Activated CD4-positive, alpha-beta T cell treated with anti-CD3 and anti-CD28 coated beads, Interleukin-2, amount 50 U/mL, for 24 hours (primary cell): Measurements from ENCODE around the gene ZPBP.

ENCODE experiments used
- DNase-seq, 2 donors: peaks; one replicate each; pipeline ENCODE4 v3.0.0-alpha.2; 2020; ENCODE audit warnings: low read depth in 1 of 2, low spot score in 1 of 2

The ZPBP gene, protein sequence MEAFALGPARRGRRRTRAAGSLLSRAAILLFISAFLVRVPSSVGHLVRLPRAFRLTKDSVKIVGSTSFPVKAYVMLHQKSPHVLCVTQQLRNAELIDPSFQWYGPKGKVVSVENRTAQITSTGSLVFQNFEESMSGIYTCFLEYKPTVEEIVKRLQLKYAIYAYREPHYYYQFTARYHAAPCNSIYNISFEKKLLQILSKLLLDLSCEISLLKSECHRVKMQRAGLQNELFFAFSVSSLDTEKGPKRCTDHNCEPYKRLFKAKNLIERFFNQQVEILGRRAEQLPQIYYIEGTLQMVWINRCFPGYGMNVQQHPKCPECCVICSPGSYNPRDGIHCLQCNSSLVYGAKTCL

DNA sequence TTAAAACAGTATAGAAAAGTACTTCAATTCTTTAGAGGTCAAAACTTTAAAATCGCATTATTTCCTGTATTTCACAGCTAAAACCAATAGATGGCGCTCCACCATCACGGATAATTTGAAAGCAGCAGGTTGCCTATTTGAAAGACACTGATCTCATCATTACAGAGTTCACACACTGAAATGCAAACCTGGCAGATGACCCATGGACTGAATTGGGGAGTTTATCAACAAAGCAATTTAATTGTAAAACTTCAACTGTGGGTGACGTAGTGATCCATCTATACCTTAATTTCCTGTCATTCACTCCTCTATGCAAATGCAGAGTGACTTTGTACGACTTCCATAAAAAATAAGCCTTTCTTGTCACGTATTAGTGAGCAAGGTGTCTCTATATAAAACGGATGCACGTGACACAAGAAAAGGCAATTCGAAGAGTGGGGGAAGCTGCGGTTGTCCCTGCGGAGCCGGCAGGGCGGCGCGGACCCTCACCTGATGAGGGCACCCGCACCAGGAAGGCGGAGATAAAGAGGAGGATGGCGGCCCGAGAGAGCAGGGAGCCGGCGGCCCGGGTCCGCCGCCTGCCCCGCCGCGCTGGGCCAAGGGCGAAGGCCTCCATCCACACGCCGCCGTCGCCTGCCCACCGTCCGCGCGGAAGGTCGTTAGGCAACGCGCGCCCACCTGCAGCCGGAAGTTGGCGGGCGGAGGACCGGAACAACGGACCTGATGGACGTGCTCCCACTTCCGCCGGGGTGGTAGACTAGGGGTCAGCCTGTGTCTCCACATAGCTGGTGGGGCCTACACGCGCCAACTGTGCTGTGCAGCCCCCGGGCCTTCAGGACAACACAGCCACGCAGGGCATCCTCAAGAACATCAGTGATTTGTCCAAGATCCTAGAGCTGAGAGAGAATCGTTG lies at the start of gene ZPBP:
Gene ZPBP (minus strand): TSS at position 668 of the 913 bp plus-strand sequence. CDS start 52 bp downstream, at position 616.
- DNase-seq = peak; percentile 40 to 49

DNA sequence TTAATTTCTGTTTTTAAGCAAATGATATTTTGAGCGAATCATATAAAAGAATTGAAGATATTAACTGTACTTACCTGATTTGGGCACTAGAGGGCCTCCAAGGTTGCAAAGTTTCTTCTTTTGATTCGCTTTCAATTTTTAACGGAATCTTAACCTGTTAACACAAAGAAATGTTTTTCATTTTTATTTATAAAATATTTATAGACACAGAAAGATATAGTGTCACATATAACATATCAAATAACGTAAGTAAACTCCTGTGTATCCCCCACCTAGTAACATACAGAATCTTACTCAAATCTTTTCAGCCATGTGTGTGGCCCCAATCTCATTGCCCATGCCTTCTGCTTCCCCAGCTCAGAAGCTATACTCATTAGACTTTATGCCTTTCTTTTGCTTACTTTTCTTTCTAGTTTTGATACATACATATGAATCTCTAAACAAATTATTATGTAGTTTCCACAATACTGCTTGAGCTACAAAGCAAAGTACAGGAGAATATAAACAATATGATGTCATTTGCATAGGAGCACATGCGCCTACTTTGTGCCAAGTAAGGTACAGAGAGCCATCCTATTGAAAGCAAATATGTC lies 49.5 kb upstream of the ZPBP start:
- peak in 1 of 2 donors; percentile 43 for DNase-seq

- DNase-seq = no peak
These were observed 48.8 kb upstream of the ZPBP start for GRCh38 chr7:50141854-50142253.

DNA sequence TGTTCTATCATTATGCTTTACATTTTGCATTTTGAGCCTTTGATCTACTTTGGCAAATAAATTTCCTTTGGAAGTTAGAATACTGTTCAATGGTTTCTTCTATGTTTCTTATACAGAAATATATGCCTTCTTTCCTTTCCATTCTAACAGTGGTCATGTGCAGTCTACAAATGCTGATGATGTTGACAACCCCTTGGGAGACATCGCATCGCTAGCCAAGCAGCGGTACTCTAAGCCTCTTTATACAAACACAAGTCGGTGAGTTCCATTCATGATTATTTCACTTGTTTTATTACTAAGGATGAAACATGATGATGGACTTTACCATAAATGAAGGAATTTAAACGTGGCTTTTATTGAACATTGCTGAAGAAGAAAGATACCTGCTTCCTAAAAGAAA lies 48.1 kb upstream of the ZPBP start:
- no peak for DNase-seq

DNA sequence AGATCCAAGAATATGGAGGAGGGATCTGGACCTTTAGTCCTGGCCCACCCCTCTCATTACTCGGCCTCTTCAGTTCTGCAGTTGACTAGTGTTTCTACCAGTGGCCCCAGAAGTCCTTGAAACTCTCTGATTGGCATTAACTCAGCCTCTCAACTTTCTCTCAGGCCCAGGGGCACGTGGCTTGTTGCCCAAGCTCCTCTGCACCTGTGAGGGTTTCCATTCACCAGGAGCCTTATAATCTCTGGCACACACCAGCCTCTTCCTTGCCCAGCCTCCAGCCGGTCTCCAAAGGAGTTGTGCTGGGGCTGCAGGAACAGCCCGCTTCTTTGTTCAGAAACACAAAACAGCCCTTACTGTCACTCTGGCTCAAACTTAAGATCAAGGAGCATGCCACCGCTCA lies 47.6 kb upstream of the ZPBP start:
- DNase-seq = no peak

DNA sequence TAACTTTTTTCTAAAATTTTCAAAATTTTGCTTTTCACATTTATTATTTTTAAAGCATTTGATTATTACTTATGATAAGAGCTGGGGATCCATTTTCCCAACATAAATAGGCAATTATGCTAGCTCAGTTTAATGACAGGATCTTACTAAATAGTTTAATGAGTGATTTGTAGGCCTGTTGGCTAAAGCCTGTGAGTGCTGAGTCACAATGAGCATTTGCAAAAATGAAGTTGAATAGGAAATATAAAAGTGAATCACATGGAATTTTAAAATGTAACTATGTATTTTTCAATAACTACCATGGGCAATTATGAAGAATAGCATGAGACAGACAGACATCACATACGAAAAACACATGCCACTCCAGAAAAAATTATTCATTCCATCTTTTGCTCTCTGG lies 45.1 kb upstream of the ZPBP start:
- no peak for DNase-seq

DNA sequence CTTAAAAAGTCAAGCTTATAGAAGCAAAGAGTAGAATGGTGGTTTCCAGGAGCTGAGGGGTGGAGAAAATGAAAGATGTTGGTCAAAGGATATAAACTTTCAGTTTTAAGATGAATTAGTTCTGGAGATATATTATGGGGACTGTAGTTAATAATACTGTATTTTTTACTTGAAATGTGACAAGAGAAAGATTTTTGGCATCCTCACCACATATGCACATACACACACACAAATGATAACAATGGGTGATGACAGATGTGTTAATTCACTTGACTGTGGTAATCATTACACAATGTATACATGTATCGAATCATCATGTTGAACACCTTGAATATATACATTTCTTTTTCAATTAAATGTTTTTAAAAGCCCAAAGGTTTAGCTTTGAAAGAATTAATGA lies 32.7 kb upstream of the ZPBP start:
- DNase-seq = no peak

GRCh38 chr7:50121286-50121685 lies 28.2 kb upstream of the ZPBP start:
- DNase-seq = no peak

DNA sequence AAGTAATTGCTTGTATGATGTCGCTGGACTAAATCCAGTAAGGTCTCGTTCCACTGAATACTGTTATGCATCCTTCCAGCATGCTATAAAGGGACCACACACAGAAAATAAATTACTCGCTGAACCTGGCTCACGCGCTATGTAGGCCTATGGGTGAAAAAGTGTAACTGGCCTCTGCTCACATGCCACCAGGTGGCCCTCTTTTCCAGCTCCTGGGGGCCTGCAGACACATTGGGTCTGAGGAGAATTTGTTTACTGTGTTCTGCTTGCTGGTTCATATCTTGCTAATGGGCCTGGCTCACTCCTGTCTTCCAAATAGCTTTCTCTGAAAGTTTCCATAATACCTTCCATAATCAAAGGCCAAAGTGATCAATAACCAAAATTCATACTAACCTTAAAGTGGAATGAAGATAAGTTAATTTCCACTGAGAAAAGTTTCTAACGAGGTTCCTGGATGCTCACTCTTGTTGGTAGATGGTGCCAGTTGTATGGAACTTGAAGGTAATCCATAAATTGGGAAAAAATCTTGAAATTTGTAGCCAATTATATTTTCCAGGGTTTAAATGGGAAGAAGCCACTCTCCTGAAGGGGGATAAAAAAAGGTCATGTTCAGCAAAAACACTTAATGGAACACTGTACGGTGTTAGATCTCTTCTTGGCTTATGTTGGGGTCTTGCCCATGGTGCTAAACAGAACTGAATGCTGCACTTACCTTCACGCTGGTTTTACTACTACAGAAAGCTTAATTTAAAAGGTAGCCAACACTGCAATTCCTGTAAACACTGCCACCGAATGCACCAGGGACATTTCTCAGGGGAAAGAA lies 27.0 kb upstream of the ZPBP start:
- peak in 1 of 2 donors; percentile 13 for DNase-seq

GRCh38 chr7:50112250-50112649 lies 19.2 kb upstream of the ZPBP start:
- DNase-seq = no peak

DNA sequence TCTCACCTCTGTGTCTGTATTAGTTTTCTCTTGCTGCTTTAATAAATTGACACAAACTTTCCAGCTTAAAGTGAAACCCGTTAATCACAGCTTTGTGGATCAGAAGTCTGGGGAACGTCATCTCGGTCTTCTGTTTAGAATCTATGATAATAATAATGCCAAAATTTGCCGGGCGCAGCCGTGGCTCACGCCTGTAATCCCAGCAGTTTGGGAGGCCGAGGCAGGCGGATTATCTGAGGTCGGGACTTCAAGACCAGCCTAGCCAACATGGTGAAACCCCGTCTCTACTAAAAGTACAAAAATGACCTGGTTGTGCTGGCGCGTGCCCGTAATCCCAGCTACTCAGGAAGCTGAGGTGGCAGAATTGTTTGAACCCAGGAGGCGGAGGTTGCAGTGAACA lies 8.8 kb upstream of the ZPBP start:
- DNase-seq = no peak

GRCh38 chr7:50095634-50096033 lies 2.6 kb upstream of the ZPBP start:
- no peak for DNase-seq

GRCh38 chr7:50088463-50089129 lies 4.5 kb downstream of the ZPBP start:
- no peak for DNase-seq

DNA sequence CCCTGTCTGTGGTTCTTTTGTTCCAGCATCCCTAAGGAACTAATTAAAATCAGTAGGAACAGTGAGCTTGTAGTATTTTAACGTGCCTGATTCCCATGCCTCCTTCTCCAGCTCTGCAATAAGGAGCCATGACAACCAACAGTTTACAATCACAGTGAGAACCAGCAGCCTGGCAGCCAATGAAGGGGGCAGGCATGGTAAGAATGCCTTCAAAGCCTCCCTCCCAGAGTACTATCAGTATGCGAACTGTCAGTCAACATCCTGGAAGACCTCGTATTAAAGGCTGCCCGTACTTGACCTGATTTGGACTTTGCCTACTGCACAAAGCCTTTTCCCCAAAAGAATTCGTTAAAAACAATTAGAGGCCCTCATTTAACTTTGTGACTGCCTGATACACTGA lies 7.7 kb downstream of the ZPBP start:
- no peak for DNase-seq

GRCh38 chr7:50073093-50073492 lies 20.0 kb downstream of the ZPBP start:
- no peak for DNase-seq

DNA sequence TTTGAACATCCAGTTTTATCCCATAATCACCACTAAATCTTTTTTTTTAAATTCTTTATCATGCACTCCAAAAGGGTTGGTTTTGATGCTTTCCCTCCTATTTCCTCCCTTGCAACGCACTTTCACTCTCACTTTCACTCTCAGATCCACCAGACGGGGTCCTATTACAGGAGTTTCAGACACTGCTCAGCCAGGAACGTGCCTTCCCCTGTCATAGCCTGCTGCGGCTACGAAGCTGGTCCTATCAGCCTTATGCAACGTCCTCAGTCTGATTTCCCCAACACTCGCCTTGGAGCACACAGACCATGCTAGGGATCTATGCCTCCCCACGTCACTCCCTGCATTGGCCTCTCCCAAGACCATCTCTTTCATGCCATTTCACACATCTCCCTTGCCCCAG lies 23.4 kb downstream of the ZPBP start:
- DNase-seq = no peak

GRCh38 chr7:50068850-50069551 lies 24.0 kb downstream of the ZPBP start:
- DNase-seq = no peak

- DNase-seq = no peak
These were observed 25.0 kb downstream of the ZPBP start for GRCh38 chr7:50068026-50068425.

DNA sequence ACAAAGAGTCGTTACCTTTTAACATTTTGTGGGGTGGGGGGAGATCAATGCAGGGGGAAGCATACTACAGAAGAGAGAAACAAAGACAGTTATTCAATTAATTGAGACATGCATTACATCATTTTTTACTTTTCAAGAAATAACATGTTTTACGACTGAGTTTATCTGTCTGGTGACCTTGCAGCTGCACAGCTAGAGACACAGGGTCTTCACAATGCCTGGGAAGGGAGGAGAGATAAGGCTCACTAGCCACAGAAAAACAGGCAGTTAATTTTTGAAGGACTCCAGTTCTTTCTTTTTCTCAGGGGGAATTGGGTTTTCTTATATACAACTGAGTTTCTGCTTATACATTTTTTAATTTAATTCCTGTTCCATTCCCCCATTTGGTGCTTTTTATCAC lies 30.1 kb downstream of the ZPBP start:
- DNase-seq = no peak

DNA sequence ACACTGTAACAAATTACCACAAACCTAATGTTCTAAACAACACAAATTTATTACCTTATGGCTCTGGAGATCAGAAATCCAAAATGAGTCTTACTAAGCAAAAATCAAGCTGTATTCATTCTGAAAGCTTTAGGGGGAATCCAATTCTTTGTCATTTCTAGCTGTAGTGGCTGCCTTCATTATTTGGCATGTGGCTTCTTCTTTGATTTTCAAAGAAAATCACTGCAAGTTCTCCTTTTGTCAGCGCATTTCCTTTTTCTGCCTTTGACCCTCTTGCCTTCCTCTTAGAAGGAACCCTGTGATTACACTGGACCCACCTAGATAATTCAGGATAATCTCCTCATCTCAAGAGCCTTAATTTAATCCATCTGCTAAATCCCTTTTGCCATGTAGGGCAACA lies 36.9 kb downstream of the ZPBP start:
- no peak for DNase-seq
